Stimulated activated CD4-positive, alpha-beta T cell treated with anti-CD3 and anti-CD28 coated beads, Interleukin-1b, Interleukin-23, amount 100 ng/mL, for 4 hours (primary cell): Measurements from ENCODE around the gene KCNIP3.

ENCODE experiments used
- DNase-seq, 2 donors: peaks; one replicate each; pipeline ENCODE4 v3.0.0-alpha.2; 2020; ENCODE audit warnings: low read depth in 2 of 2

KCNIP3 gene

GRCh38 chr2:95275151-95275515 lies 22.0 kb upstream of the KCNIP3 start:
- DNase-seq = no peak

- no peak for DNase-seq
Observed at GRCh38 chr2:95275601-95276243, 21.4 kb upstream of the KCNIP3 start.

GRCh38 chr2:95276244-95276887 lies 20.8 kb upstream of the KCNIP3 start:
- no peak for DNase-seq

GRCh38 chr2:95276888-95277245 lies 20.3 kb upstream of the KCNIP3 start:
- no peak for DNase-seq

- DNase-seq = no peak
Observed at GRCh38 chr2:95277246-95277906, 19.8 kb upstream of the KCNIP3 start.

- no peak for DNase-seq
Observed at GRCh38 chr2:95278051-95278471, 19.1 kb upstream of the KCNIP3 start.

- no peak for DNase-seq
Observed at GRCh38 chr2:95278637-95279225, 18.4 kb upstream of the KCNIP3 start.

- DNase-seq = no peak
Observed at GRCh38 chr2:95279435-95280035, 17.6 kb upstream of the KCNIP3 start.

GRCh38 chr2:95281071-95281470 lies 16.1 kb upstream of the KCNIP3 start:
- no peak for DNase-seq

GRCh38 chr2:95281786-95282185 lies 15.4 kb upstream of the KCNIP3 start:
- no peak for DNase-seq

- DNase-seq = no peak
Observed at GRCh38 chr2:95282458-95282857, 14.7 kb upstream of the KCNIP3 start.

- no peak for DNase-seq
Observed at GRCh38 chr2:95283562-95283961, 13.6 kb upstream of the KCNIP3 start.

- DNase-seq = no peak
Observed at GRCh38 chr2:95284886-95285541, 12.1 kb upstream of the KCNIP3 start.

- DNase-seq = no peak
Observed at GRCh38 chr2:95285542-95285932, 11.6 kb upstream of the KCNIP3 start.

- DNase-seq = no peak
Observed at GRCh38 chr2:95287336-95287735, 9.8 kb upstream of the KCNIP3 start.

- no peak for DNase-seq
Observed at GRCh38 chr2:95287806-95288205, 9.3 kb upstream of the KCNIP3 start.

- DNase-seq = no peak
Observed at GRCh38 chr2:95289253-95289652, 7.9 kb upstream of the KCNIP3 start.

GRCh38 chr2:95291222-95291621 lies 5.9 kb upstream of the KCNIP3 start:
- no peak for DNase-seq

- no peak for DNase-seq
Observed at GRCh38 chr2:95292623-95293260, 4.4 kb upstream of the KCNIP3 start.

- DNase-seq = no peak
Observed at GRCh38 chr2:95294579-95295250, 2.4 kb upstream of the KCNIP3 start.

GRCh38 chr2:95295376-95295775 lies 1.8 kb upstream of the KCNIP3 start:
- no peak for DNase-seq
